ENCODE data around the gene LMBR1. TPM values are rescaled to one million over a fixed set of nuclear protein-coding genes. Genes with fewer than 3 reads are reported as not detected.
"Not testable (repeated sequence)": the region's sequence is repeated elsewhere in the genome, so short reads cannot be mapped to it uniquely, and the experiment has no call there.

Gene LMBR1
- total RNA-seq, 3 donors from 2014 or later, result 40.5 to 56.3 (median 44.9) TPM

DNA sequence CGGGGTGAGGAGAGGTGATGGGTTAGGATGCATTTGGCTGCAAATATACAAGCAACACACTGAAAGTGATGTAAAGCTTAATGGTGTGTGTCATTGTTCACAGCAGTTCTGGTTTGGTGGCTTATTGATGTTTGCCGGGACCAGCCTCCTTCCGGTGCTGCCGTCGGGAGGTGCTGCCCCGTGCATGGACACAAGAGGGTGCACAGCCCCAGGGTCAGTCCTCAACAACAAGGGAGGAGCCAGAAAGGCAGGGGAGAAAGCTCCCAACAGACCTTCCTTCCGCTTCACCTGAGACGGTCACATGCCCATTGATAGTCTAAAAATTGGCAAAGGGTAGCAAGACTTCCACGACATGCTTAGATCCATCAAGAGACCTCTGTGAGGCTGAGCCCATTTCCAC is 242.9 kb downstream of the LMBR1 start:
- H3K4me3 ChIP-seq, result no peak overlapping the region
- peaks cover 10% of the 10 kb centered on the region for H3K4me1 ChIP-seq (ENCODE audit: low read depth)
- no peaks in the 10 kb centered on the region for H3K36me3 ChIP-seq (ENCODE audit: low read depth)
- intact Hi-C loops (cut with DNase I, micrococcal nuclease), result no loop called here
- no peaks in the 10 kb centered on the region for H3K9me3 ChIP-seq
- ATAC-seq (peak; percentile 95), DNase-seq (peak; percentile 63 to 71 (median 63))
- TF ChIP-seq, protein P1, sequence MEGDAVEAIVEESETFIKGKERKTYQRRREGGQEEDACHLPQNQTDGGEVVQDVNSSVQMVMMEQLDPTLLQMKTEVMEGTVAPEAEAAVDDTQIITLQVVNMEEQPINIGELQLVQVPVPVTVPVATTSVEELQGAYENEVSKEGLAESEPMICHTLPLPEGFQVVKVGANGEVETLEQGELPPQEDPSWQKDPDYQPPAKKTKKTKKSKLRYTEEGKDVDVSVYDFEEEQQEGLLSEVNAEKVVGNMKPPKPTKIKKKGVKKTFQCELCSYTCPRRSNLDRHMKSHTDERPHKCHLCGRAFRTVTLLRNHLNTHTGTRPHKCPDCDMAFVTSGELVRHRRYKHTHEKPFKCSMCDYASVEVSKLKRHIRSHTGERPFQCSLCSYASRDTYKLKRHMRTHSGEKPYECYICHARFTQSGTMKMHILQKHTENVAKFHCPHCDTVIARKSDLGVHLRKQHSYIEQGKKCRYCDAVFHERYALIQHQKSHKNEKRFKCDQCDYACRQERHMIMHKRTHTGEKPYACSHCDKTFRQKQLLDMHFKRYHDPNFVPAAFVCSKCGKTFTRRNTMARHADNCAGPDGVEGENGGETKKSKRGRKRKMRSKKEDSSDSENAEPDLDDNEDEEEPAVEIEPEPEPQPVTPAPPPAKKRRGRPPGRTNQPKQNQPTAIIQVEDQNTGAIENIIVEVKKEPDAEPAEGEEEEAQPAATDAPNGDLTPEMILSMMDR (IDR thresholded peaks at IDR 0.05), result no peak

GRCh38 chr7:156647330-156647729 is 245.7 kb downstream of the LMBR1 start:
- intact Hi-C loops (cut with DNase I, micrococcal nuclease); H3K36me3 ChIP-seq (ENCODE audit: low read depth); H3K4me3 ChIP-seq; H3K9me3 ChIP-seq; ATAC-seq; DNase-seq: not testable (repeated sequence)
- H3K4me1 ChIP-seq (ENCODE audit: low read depth), result peaks cover 10% of the 10 kb centered on the region

DNA sequence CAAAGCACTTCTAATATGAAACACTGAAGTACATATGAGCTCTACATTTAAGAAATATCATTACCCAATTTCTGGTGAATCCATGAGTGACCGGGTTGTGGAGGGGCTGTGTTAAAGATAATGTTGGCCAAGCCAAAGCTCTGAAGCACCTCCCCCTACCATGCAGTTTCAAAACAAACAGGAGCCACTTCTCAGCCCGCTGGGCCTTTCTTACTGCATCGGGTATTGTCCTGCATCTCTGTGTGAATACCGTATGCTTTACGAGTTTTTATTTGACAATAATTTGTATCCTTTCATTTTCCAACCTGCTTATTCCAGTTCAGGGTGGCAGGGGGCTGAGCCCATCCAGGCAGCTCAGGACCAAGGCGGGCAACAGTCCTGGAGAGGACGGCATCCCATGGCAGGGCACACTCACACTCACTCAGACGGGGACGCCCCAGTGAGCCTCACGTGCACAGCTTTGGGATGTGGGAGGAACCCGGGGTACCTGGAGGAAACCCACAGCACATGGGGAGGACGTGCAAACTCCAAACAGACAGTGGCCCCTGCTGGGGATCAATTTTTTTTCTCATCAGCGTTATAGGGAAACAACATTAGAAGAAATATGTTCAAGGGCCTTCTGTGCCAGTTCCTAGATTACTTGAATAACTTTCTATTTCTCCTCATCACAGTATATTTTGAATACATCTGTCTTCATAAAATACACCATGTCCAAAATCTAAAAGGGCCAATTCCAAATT is 250.5 kb downstream of the LMBR1 start:
- DNase-seq, result no peak
- Histone ChIP-seq H3K4me1 (ENCODE audit: low read depth) (peaks cover 4% of the 10 kb centered on the region), H3K9me3 (no peaks in the 10 kb centered on the region), H3K4me3 (no peak overlapping the region), H3K36me3 (ENCODE audit: low read depth) (no peaks in the 10 kb centered on the region)
- no peak for ATAC-seq
- TF ChIP-seq, protein P1 (IDR thresholded peaks at IDR 0.05), result no peak
- intact Hi-C loops (cut with DNase I, micrococcal nuclease), result no loop called here

- peak; percentile 71 for ATAC-seq
- no peaks in the 10 kb centered on the region for H3K9me3 ChIP-seq
- TF ChIP-seq, protein P1 (IDR thresholded peaks at IDR 0.05), result no peak
- peak overlapping the region; percentile 55 for H3K4me3 ChIP-seq
- H3K4me1 ChIP-seq (ENCODE audit: low read depth), result peaks cover 4% of the 10 kb centered on the region
- intact Hi-C loops (cut with DNase I, micrococcal nuclease), result no loop called here
- DNase-seq, result peak in 2 of 3 donors; percentile 64 to 70
- no peaks in the 10 kb centered on the region for H3K36me3 ChIP-seq (ENCODE audit: low read depth)
Observed at GRCh38 chr7:156640949-156641485, 252.0 kb downstream of the LMBR1 start.

DNA sequence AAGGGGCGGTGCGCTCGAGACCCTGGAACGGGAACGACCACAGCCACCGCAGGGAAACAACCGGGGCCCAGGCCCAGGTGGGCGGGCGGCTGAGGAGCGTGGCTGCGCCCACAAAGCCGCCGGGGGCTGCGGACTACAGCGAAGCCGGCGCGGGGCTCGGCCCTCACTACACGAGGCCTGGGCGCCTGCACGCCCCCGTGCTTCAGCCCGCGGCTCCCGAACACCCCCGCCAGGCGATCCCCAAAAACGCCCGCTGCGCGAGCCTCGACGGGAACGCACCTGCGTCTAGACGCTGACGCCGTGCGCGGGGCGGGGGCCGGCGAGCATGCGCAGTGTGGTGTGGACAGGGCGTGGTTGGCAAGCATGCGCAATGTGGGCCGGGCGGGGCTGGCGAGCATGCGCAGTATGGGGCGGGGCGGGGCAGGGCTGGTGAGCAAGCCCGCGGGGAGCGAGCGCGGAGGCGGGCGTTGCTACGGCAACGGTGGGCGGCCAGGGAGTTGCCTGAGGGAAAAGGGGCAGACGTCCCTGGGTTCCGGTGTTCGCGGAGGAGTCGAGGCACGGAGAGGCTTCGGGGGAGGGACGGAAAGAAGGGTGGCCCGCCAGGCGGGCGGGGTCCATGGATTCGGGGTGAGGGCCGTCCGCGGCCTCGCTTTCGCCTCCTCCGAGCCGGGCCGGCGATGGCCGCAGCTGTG is 252.6 kb downstream of the LMBR1 start, which contains the start of gene RNF32:
RNF32 (plus strand) TSS at position 518 of the 692 bp plus-strand sequence. CDS start 3,104 bp downstream, outside the sequence.
- peaks cover 4% of the 10 kb centered on the region for H3K4me1 ChIP-seq (ENCODE audit: low read depth)
- TF ChIP-seq, protein P1 (IDR thresholded peaks at IDR 0.05), result peak; percentile 6
- H3K4me3 ChIP-seq, result peak within 1 kb of the TSS; percentile 55
- H3K36me3 ChIP-seq (ENCODE audit: low read depth), result no peaks in the 10 kb centered on the region
- ATAC-seq (peak; percentile 98), DNase-seq (peak; percentile 98 to 99 (median 98))
- intact Hi-C loops (cut with DNase I, micrococcal nuclease), result no loop called here
- no peaks in the 10 kb centered on the region for H3K9me3 ChIP-seq

All from mucosa of descending colon (tissue), 3 donors.